Measurements from ENCODE around the gene ADM2.
A peak's percentile ranks its signal among the peaks of the same experiment; 100 is the strongest.

Gene ADM2

DNA sequence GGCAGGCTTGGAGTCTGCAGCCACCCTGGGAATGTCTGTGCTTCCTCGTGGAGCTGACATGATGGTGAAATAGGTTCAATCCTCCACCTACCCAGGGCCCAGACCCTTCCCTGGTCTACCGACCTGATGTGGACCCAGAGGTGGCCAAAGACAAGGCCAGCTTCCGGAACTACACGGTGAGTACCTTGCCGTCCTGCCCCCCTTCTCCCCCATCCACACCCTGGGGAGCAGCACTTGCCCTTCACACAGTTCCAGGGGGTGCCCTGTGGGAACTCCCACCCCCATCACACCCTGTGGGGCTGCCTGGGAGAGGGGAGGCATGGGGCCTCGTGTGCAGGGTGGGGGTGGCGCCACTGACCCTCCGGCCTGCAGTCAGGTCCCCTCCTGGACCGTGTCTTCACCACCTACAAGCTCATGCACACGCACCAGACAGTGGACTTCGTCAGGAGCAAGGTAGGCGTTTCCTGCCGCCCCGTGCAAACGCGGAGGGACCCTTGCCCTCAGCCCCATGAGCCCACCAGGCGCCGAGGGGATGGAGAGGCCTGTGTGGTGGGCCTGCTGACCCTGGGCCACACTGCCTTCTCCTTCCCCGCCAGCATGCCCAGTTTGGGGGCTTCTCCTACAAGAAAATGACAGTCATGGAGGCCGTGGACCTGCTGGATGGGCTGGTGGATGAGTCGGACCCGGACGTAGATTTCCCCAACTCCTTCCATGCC lies 6.1 kb downstream of the ADM2 start:
- DNase-seq, result no peak

- DNase-seq, result no peak
Measured at GRCh38 chr22:50488006-50488677, 6.8 kb downstream of the ADM2 start.

- no peak for DNase-seq
Measured at GRCh38 chr22:50488886-50489285, 7.5 kb downstream of the ADM2 start.

GRCh38 chr22:50489363-50490243 lies 8.3 kb downstream of the ADM2 start:
- no peak for DNase-seq

- no peak for DNase-seq
Measured at GRCh38 chr22:50490531-50491308, 9.4 kb downstream of the ADM2 start.

- no peak for DNase-seq
Measured at GRCh38 chr22:50497093-50497492, 15.8 kb downstream of the ADM2 start.

GRCh38 chr22:50498322-50498890 lies 17.1 kb downstream of the ADM2 start:
- DNase-seq, result peak; percentile 75

GRCh38 chr22:50500452-50500851 lies 19.1 kb downstream of the ADM2 start:
- DNase-seq, result no peak

DNA sequence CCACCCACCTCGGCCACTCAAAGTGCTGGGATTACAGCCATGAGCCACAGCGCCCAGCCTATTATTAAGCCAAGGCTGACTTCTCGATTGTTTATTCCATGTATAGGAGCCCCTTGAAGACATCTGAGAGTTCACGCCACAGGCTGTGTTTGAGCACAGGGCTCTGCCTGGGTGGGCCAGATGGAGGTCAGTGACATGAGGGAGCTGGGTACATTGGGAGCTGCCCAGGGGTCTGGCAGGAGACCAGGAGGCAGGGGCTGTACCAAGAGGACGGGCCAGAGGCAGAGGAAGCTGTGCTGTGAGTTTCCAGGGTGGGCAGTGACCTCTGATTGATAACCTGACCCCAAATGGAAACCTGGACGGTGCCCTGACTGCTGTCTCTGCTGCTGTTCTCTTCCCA lies 20.8 kb downstream of the ADM2 start:
- DNase-seq, result no peak

GRCh38 chr22:50502628-50503474 lies 21.5 kb downstream of the ADM2 start:
- DNase-seq, result no peak

- DNase-seq, result no peak
Measured at GRCh38 chr22:50503475-50504145, 22.3 kb downstream of the ADM2 start.

DNA sequence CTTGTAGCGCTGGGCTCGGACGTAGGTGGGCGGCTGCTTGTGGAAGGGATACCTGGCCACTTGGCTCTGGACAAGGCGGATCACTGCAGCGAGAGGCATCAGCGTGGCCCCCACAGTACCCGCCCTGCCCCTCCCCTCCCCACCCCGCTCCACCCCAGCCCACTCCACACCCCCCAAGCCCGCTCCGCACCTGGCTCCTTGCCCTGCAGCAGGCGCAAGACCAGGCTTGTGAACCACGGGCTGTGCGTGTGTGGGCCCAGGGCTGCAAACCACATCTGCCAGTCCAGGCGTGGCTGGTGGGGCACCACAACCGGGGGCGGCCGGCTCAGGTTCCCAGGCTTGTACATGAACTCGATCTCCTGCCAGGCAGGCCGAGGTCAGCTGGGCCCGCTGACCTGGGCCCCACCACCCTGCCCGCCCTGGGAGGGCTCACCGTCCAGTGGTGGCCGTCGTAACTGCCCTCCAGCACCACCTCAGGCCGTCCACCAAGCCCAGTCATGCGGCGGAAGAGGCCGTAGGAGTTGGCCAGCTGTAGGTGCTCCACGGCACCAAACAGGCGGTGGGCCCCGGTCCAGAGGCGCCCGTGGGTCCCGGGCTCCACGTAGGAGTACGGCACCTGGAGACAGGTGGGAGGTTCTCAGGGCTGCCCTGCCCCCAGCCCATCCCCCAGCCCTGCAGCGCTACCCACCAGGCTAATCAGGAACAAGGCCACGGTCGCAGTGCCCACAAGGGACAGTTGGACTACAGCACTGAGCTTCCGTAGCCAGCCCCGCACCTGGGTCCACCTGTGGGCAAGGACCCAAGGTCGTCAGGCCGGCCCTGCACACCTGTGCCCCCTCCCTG lies 23.2 kb downstream of the ADM2 start:
- no peak for DNase-seq

DNA sequence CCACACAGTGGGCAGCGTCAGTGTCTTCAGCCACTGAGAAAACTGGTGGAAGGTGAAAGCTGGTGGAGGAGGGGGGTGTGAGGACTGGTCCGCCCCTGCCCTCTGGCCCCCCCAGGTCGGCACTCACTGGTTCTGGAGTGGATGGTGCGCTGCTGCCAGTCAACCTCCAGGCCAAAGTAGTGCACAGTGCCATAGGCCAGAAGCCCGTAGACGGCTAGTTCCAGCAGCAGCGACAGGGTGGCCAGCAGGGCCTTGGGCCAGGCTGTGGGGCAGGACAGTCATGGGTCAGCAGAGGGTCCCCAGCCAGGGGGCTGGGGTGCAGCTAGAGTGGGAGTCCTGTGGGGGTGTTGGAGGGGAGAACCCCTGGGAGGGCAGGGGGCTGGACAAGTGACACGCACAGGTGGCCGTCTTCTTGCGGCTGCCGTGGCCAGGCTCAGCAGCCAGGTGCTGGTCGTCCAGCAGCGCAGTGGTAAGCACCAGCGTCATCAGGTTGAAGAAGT lies 24.0 kb downstream of the ADM2 start:
- no peak for DNase-seq

GRCh38 chr22:50505776-50506610 lies 24.6 kb downstream of the ADM2 start:
- peak; percentile 35 for DNase-seq

- DNase-seq, result no peak
Measured at GRCh38 chr22:50506611-50507420, 25.5 kb downstream of the ADM2 start.

GRCh38 chr22:50507421-50507990 lies 26.2 kb downstream of the ADM2 start, which contains the start of gene LMF2:
Gene LMF2, minus strand, starts transcription at chr22:50507702. Its CDS starts 27 bp downstream, at chr22:50507675.
- no peak for DNase-seq
